ENCODE measurements around the gene RBBP8NL. TPM values are rescaled to one million over a fixed set of nuclear protein-coding genes. Genes with fewer than 3 reads are reported as not detected.

RBBP8NL gene
- total RNA-seq, 1 donor from 2014 or later = 17.5 TPM

DNA sequence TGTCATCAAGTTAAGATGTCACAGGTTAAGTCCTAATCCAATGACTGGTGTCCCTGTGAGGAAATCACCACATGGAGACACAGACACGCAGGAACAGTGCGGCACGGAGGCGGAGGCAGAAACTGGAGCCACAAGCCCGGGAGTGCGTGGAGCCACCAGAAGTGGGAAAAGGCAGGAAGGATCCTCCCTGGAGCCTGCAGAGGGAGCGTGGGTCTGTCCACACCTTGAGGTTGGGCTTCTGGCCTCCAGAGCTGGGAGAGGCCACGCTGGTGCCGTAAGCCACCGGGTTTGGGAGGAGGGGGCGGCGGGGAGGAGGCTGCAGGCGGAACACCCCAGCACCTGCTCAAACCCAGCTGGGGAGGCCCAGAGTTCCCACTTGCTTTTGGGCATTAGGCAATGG, 24.0 kb downstream of the RBBP8NL start:
- DNase-seq (ENCODE audit: low spot score, unreplicated experiment) = no peak
- H3K27me3 Mint-ChIP-seq = no peaks in the 10 kb centered on the region
- no peaks in the 10 kb centered on the region for H3K9me3 Mint-ChIP-seq (ENCODE audit: low read depth)
- no peak overlapping the region for H3K27ac Mint-ChIP-seq
- H3K36me3 Mint-ChIP-seq (ENCODE audit: insufficient read depth) = peaks cover 5% of the 10 kb centered on the region
- TF ChIP-seq, protein P1, sequence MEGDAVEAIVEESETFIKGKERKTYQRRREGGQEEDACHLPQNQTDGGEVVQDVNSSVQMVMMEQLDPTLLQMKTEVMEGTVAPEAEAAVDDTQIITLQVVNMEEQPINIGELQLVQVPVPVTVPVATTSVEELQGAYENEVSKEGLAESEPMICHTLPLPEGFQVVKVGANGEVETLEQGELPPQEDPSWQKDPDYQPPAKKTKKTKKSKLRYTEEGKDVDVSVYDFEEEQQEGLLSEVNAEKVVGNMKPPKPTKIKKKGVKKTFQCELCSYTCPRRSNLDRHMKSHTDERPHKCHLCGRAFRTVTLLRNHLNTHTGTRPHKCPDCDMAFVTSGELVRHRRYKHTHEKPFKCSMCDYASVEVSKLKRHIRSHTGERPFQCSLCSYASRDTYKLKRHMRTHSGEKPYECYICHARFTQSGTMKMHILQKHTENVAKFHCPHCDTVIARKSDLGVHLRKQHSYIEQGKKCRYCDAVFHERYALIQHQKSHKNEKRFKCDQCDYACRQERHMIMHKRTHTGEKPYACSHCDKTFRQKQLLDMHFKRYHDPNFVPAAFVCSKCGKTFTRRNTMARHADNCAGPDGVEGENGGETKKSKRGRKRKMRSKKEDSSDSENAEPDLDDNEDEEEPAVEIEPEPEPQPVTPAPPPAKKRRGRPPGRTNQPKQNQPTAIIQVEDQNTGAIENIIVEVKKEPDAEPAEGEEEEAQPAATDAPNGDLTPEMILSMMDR (IDR thresholded peaks at IDR 0.05; ENCODE audit: unreplicated experiment) = no peak
- peaks cover 11% of the 10 kb centered on the region for H3K4me1 Mint-ChIP-seq (ENCODE audit: low read depth)
- peak overlapping the region; percentile 21 for H3K4me3 Mint-ChIP-seq (ENCODE audit: low read depth)

- Mint-ChIP-seq H3K27ac (no peak overlapping the region), H3K4me1 (ENCODE audit: low read depth) (peaks cover 11% of the 10 kb centered on the region), H3K36me3 (ENCODE audit: insufficient read depth) (peaks cover 5% of the 10 kb centered on the region), H3K4me3 (ENCODE audit: low read depth) (no peak overlapping the region), H3K9me3 (ENCODE audit: low read depth) (no peaks in the 10 kb centered on the region), H3K27me3 (no peaks in the 10 kb centered on the region)
- no peak for DNase-seq (ENCODE audit: low spot score, unreplicated experiment)
- TF ChIP-seq, protein P1 (IDR thresholded peaks at IDR 0.05; ENCODE audit: unreplicated experiment) = no peak
These were observed 24.7 kb downstream of the RBBP8NL start for GRCh38 chr20:62402456-62403150.

DNA sequence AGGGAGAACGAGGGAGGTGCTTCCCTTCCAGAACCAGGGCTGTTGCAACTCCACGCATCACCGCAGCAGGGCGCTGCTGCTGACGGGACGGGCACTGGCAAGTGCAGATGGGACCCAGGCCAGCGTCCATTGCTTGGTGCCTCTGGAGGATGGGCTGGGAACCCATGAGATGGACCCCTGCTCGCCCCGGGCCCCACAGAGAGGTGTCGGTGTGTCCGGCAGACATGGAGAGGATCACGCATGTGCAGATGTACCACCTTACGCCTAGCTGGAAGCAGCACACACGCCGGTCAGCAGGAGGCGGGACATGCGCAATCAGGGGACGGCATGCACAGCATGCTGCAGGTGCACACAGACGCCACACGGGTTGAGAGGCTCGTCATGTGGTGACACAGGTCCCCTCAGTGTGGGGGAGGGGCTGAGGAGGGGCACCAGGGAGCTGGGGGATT, 26.0 kb downstream of the RBBP8NL start:
- H3K27ac Mint-ChIP-seq = no peak overlapping the region
- DNase-seq (ENCODE audit: low spot score, unreplicated experiment) = no peak
- TF ChIP-seq, protein P1 (IDR thresholded peaks at IDR 0.05; ENCODE audit: unreplicated experiment) = peak; percentile 39
- H3K4me1 Mint-ChIP-seq (ENCODE audit: low read depth) = peaks cover 11% of the 10 kb centered on the region
- no peaks in the 10 kb centered on the region for H3K27me3 Mint-ChIP-seq
- H3K9me3 Mint-ChIP-seq (ENCODE audit: low read depth) = no peaks in the 10 kb centered on the region
- peaks cover 5% of the 10 kb centered on the region for H3K36me3 Mint-ChIP-seq (ENCODE audit: insufficient read depth)
- H3K4me3 Mint-ChIP-seq (ENCODE audit: low read depth) = no peak overlapping the region

- Mint-ChIP-seq H3K27ac (peak overlapping the region; percentile 84), H3K9me3 (ENCODE audit: low read depth) (no peaks in the 10 kb centered on the region), H3K36me3 (ENCODE audit: insufficient read depth) (peaks cover 5% of the 10 kb centered on the region), H3K4me3 (ENCODE audit: low read depth) (no peak overlapping the region), H3K4me1 (ENCODE audit: low read depth) (peaks cover 5% of the 10 kb centered on the region), H3K27me3 (no peaks in the 10 kb centered on the region)
- no peak for DNase-seq (ENCODE audit: low spot score, unreplicated experiment)
- TF ChIP-seq, protein P1 (IDR thresholded peaks at IDR 0.05; ENCODE audit: unreplicated experiment) = no peak
These were observed 26.8 kb downstream of the RBBP8NL start for GRCh38 chr20:62400541-62400940.

DNA sequence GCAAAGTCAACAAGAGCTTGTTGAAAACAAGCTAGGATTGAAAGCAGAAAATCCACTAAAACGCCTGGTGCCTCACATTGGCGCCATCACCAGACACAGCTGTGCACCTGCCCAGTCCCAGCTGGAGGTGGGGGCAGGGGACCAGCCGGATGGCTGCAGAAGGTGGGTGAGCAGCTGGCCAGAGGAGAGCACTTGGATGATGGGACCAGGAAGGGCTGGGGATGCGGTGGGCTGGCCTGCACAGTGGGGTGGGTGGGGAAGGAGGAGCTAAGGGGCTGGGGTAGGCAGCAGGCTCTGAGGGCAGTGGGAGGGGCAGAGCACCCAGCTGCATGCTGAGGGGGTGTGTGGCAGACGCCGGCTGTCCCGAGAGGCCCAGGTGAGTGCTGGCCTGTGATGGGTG, 27.3 kb downstream of the RBBP8NL start:
- Mint-ChIP-seq H3K27ac (no peak overlapping the region), H3K27me3 (no peaks in the 10 kb centered on the region), H3K36me3 (ENCODE audit: insufficient read depth) (peaks cover 5% of the 10 kb centered on the region), H3K4me3 (ENCODE audit: low read depth) (no peak overlapping the region), H3K4me1 (ENCODE audit: low read depth) (peaks cover 1% of the 10 kb centered on the region), H3K9me3 (ENCODE audit: low read depth) (no peaks in the 10 kb centered on the region)
- TF ChIP-seq, protein P1 (IDR thresholded peaks at IDR 0.05; ENCODE audit: unreplicated experiment) = no peak
- DNase-seq (ENCODE audit: low spot score, unreplicated experiment) = no peak

Data from progenitor cell of endocrine pancreas (in vitro differentiated cells).